Mammary epithelial cell (primary cell): ENCODE data around the gene SPECC1L.

Experiments used
- EZH2 ChIP-seq: IDR thresholded peaks from 2 replicates; pipeline ENCODE4 v1.6.1; 2012; ENCODE audit warnings: low read length, inconsistent platforms, borderline replicate concordance
- TF ChIP-seq, protein P1 (sequence below), 2 donors: IDR thresholded peaks in 1 of 2; conservative IDR thresholded peaks in 1 of 2; 2 replicates each; pipeline ENCODE4 v1.5.1; 2011 to 2012; ENCODE audit warnings: inconsistent platforms in 2 of 2, low read length in 2 of 2, mild to moderate bottlenecking in 2 of 2, control low read depth in 1 of 2, low read depth in 1 of 2; ENCODE audit not compliant: insufficient read depth in 1 of 2; ENCODE audit errors: extremely low read depth in 1 of 2

DNA sequence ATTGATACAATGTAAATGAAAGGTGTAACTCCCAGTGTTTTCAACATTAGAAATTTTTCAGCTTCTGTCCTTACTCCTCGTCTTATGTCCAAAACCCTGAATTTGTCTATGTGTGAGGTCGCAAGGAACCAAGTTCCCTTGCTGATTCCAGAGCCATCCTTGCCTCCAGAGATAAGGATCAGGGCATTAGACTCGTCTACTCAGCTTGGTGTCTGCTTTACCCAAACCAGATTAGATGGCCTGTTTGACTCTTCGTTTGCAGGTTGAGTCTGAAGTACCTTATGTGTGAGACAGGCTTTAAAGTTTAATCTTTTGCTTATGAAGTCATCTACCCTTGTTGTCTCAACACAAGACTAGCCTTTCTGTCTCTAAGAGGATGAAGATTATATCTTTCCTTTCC lies 55.6 kb downstream of the SPECC1L start:
- TF ChIP-seq, protein P1, sequence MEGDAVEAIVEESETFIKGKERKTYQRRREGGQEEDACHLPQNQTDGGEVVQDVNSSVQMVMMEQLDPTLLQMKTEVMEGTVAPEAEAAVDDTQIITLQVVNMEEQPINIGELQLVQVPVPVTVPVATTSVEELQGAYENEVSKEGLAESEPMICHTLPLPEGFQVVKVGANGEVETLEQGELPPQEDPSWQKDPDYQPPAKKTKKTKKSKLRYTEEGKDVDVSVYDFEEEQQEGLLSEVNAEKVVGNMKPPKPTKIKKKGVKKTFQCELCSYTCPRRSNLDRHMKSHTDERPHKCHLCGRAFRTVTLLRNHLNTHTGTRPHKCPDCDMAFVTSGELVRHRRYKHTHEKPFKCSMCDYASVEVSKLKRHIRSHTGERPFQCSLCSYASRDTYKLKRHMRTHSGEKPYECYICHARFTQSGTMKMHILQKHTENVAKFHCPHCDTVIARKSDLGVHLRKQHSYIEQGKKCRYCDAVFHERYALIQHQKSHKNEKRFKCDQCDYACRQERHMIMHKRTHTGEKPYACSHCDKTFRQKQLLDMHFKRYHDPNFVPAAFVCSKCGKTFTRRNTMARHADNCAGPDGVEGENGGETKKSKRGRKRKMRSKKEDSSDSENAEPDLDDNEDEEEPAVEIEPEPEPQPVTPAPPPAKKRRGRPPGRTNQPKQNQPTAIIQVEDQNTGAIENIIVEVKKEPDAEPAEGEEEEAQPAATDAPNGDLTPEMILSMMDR (conservative IDR thresholded peaks at IDR 0.05 in 1 of 2, IDR thresholded peaks at IDR 0.05 in 1 of 2; ENCODE audit: extremely low read depth in 1 of 2, insufficient read depth in 1 of 2, low read depth in 1 of 2, low read length in 2 of 2), result no peak
- no peak for TF ChIP-seq EZH2
